T-cell (primary cell): ENCODE measurements around the gene ACTRT2. TPM values are rescaled to one million over a fixed set of nuclear protein-coding genes. Genes with fewer than 3 reads are reported as not detected.

Source experiments
- ATAC-seq, 4 experiments: fragments of 200-7000 bp in 3 of 4; fragments of 150-1000 bp in 1 of 4; cut with Tn5 transposase; replicated peaks in 1 of 4; 1 replicate in 3 of 4; 2 replicates in 1 of 4; pipeline ENCODE4 v1.10.0; 2021; ENCODE audit warnings: moderate library complexity in 3 of 4, mild to moderate bottlenecking in 2 of 4, moderate number of reproducible peaks in 1 of 4
- CTCF ChIA-PET, 2 donors: fragments of 300-600 bp; sonication (Branson Sonifier 250); formaldehyde crosslinking; loops; one replicate each; lab custom pipeline; 2022; ENCODE audit warnings: antibody characterized with exemption in 2 of 2; lab: Charles Lee
- POLR2A ChIA-PET, 2 donors: fragments of 300-600 bp; sonication (Branson Sonifier 250); formaldehyde crosslinking; loops; one replicate each; lab custom pipeline; 2022; ENCODE audit warnings: antibody characterized with exemption in 2 of 2; lab: Charles Lee
- DNase-seq, 35 experiments: peaks; one replicate each; pipeline versions ENCODE4 v3.0.0 to v3.0.0-alpha.2; 2013 to 2023
- H3K27ac ChIP-seq: one replicate; pipeline ENCODE4 v1.5.1; 2013; ENCODE audit warnings: low read length
- H3K27me3 ChIP-seq, 2 experiments: replicated peaks in 1 of 2; 1 replicate in 1 of 2; 2 replicates in 1 of 2; pipeline versions ENCODE4 v1.6.1 to v1.7.0; 2013; ENCODE audit warnings: low read length in 1 of 2, mixed read lengths in 1 of 2; ENCODE audit not compliant: control insufficient read depth in 2 of 2, insufficient read depth in 2 of 2; ENCODE audit errors: extremely low read depth in 1 of 2
- H3K36me3 ChIP-seq, 2 donors: 1 replicate in 1 of 2; 2 replicates in 1 of 2; pipeline versions ENCODE4 v1.6.1 to v1.7.0; 2013; ENCODE audit warnings: low read length in 1 of 2; ENCODE audit not compliant: control insufficient read depth in 2 of 2, insufficient read depth in 1 of 2; ENCODE audit errors: extremely low read depth in 1 of 2
- H3K4me1 ChIP-seq, 2 experiments: 1 replicate in 1 of 2; 2 replicates in 1 of 2; pipeline versions ENCODE4 v1.6.1 to v1.7.0; 2013; ENCODE audit warnings: low read length in 2 of 2, mixed read lengths in 1 of 2; ENCODE audit not compliant: insufficient read depth in 2 of 2, control insufficient read depth in 1 of 2; ENCODE audit errors: extremely low read depth in 1 of 2
- H3K4me3 ChIP-seq, 2 donors: 1 replicate in 1 of 2; 2 replicates in 1 of 2; pipeline versions ENCODE4 v1.5.1 to v1.7.0; 2013; ENCODE audit warnings: mild to moderate bottlenecking in 2 of 2, low read length in 1 of 2, moderate library complexity in 1 of 2; ENCODE audit not compliant: control insufficient read depth in 1 of 2; ENCODE audit errors: extremely low read depth in 1 of 2
- H3K9me3 ChIP-seq: 2 replicates; pipeline ENCODE4 v1.7.0; 2013
- H3K27ac Mint-ChIP-seq, 2 donors: one replicate each; pipeline ENCODE4 v1.8.0; 2020 to 2021; ENCODE audit warnings: mild to moderate bottlenecking in 2 of 2, mixed read lengths in 2 of 2
- H3K27me3 Mint-ChIP-seq, 2 donors: one replicate each; pipeline ENCODE4 v1.8.0; 2021 to 2022; ENCODE audit warnings: mixed read lengths in 2 of 2
- H3K36me3 Mint-ChIP-seq: one replicate; pipeline ENCODE4 v1.8.0; 2021; ENCODE audit warnings: mixed read lengths
- H3K4me1 Mint-ChIP-seq, 3 donors: one replicate each; pipeline ENCODE4 v1.8.0; 2020 to 2022; ENCODE audit warnings: mixed read lengths in 3 of 3, mild to moderate bottlenecking in 1 of 3
- H3K4me3 Mint-ChIP-seq, 3 donors: one replicate each; pipeline ENCODE4 v1.8.0; 2020 to 2022; ENCODE audit warnings: mild to moderate bottlenecking in 3 of 3, mixed read lengths in 3 of 3, moderate library complexity in 3 of 3
- H3K9me3 Mint-ChIP-seq, 3 donors: one replicate each; pipeline ENCODE4 v1.8.0; 2020 to 2022; ENCODE audit warnings: mixed read lengths in 3 of 3
- WGBS: methylation state at CpG from one replicate; pipeline ENCODE4 v1.1.5; 2013; ENCODE audit warnings: missing lambda C conversion rate; ENCODE audit not compliant: insufficient coverage; 5-methylcytosine and 5-hydroxymethylcytosine counted together
- total RNA-seq, 35 experiments: library from RNA in 6 of 35; stranded (reverse) in 6 of 35; fragments of 120-200 nt in 1 of 35; gene quantifications; one replicate each; pipeline versions ENCODE4 v1.2.1 to v1.2.4 and lab custom pipeline; 2013 to 2026

Gene ACTRT2
- total RNA-seq, 5 donors from 2014 or later (not counting 1 experiment from before 2014, with no cell fraction given): not detected

- Mint-ChIP-seq H3K36me3 (no peaks in the 10 kb centered on the region), H3K27me3 (peaks cover 0 to 13% of the 10 kb centered on the region in 2 donors), H3K27ac (no peak overlapping the region), H3K4me1 (no peaks in the 10 kb centered on the region), H3K9me3 (no peaks in the 10 kb centered on the region), H3K4me3 (no peak overlapping the region)
- POLR2A ChIA-PET: no interaction called here
- DNase-seq (no peak), ATAC-seq (no peak)
- Histone ChIP-seq H3K4me1 (no peaks in the 10 kb centered on the region), H3K4me3 (no peak overlapping the region), H3K9me3 (no peaks in the 10 kb centered on the region), H3K36me3 (no peaks in the 10 kb centered on the region), H3K27me3 (peaks cover 0 to 25% of the 10 kb centered on the region in 2 experiments), H3K27ac (no peak overlapping the region)
- CTCF ChIA-PET: no interaction called here
- WGBS: 77% methylated on average over 2 of the region's 5 CpGs
Observed at GRCh38 chr1:3061566-3061965, 40.3 kb downstream of the ACTRT2 start.

- peaks cover 0 to 18% of the 10 kb centered on the region in 2 donors for H3K27me3 Mint-ChIP-seq
- no peak overlapping the region for H3K27ac Mint-ChIP-seq
- Histone ChIP-seq H3K27ac (no peak overlapping the region), H3K36me3 (no peaks in the 10 kb centered on the region), H3K9me3 (no peaks in the 10 kb centered on the region), H3K4me3 (no peak overlapping the region), H3K27me3 (peaks cover 0 to 30% of the 10 kb centered on the region in 2 experiments), H3K4me1 (no peaks in the 10 kb centered on the region)
- DNase-seq (no peak), ATAC-seq (no peak)
- ChIA-PET POLR2A (no interaction called here), CTCF (no interaction called here)
- H3K4me1 Mint-ChIP-seq: no peaks in the 10 kb centered on the region
- H3K9me3 Mint-ChIP-seq: no peaks in the 10 kb centered on the region
- no peaks in the 10 kb centered on the region for H3K36me3 Mint-ChIP-seq
- no peak overlapping the region for H3K4me3 Mint-ChIP-seq
- 90% methylated on average over 16 of the region's 21 CpGs for WGBS
Observed at GRCh38 chr1:3061981-3062615, 40.8 kb downstream of the ACTRT2 start.

- ChIA-PET POLR2A (no interaction called here), CTCF (no interaction called here)
- Mint-ChIP-seq H3K36me3 (no peaks in the 10 kb centered on the region), H3K27ac (no peak overlapping the region), H3K4me1 (no peaks in the 10 kb centered on the region), H3K4me3 (no peak overlapping the region), H3K9me3 (no peaks in the 10 kb centered on the region), H3K27me3 (peaks cover 0 to 23% of the 10 kb centered on the region in 2 donors)
- no peaks in the 10 kb centered on the region for H3K4me1 ChIP-seq
- 93% methylated on average over 24 of the region's 50 CpGs for WGBS
- H3K27ac ChIP-seq: no peak overlapping the region
- no peak for ATAC-seq
- no peaks in the 10 kb centered on the region for H3K36me3 ChIP-seq
- H3K4me3 ChIP-seq: no peak overlapping the region
- DNase-seq: no peak
- no peaks in the 10 kb centered on the region for H3K9me3 ChIP-seq
- H3K27me3 ChIP-seq: peaks cover 0 to 37% of the 10 kb centered on the region in 2 experiments
Observed at GRCh38 chr1:3062616-3063378, 41.5 kb downstream of the ACTRT2 start.

GRCh38 chr1:3063379-3064295, 42.4 kb downstream of the ACTRT2 start:
- Histone ChIP-seq H3K4me3 (no peak overlapping the region), H3K9me3 (no peaks in the 10 kb centered on the region), H3K36me3 (no peaks in the 10 kb centered on the region), H3K27ac (no peak overlapping the region), H3K27me3 (peaks cover 0 to 42% of the 10 kb centered on the region in 2 experiments), H3K4me1 (peaks cover 0 to 4% of the 10 kb centered on the region in 2 experiments)
- CTCF ChIA-PET: no interaction called here
- 92% methylated on average over 87 of the region's 91 CpGs for WGBS
- H3K27me3 Mint-ChIP-seq: peaks cover 0 to 23% of the 10 kb centered on the region in 2 donors
- no peak overlapping the region for H3K27ac Mint-ChIP-seq
- no peak for DNase-seq
- H3K4me1 Mint-ChIP-seq: peaks cover 0 to 2% (median 0%) of the 10 kb centered on the region in 3 donors
- ATAC-seq: no peak
- no peaks in the 10 kb centered on the region for H3K36me3 Mint-ChIP-seq
- POLR2A ChIA-PET: no interaction called here
- no peaks in the 10 kb centered on the region for H3K9me3 Mint-ChIP-seq
- H3K4me3 Mint-ChIP-seq: no peak overlapping the region

GRCh38 chr1:3064296-3064850, 43.1 kb downstream of the ACTRT2 start:
- H3K4me3 Mint-ChIP-seq: no peak overlapping the region
- WGBS: 87% methylated on average over 17 of the region's 17 CpGs

GRCh38 chr1:3064901-3065300, 43.6 kb downstream of the ACTRT2 start:
- 78% methylated on average over 5 of the region's 9 CpGs for WGBS
- no peak for DNase-seq
- H3K4me3 ChIP-seq: no peak overlapping the region
- no peaks in the 10 kb centered on the region for H3K36me3 ChIP-seq
- peaks cover 4% of the 10 kb centered on the region in 2 experiments for H3K4me1 ChIP-seq
- Mint-ChIP-seq H3K36me3 (no peaks in the 10 kb centered on the region), H3K27ac (no peak overlapping the region), H3K27me3 (peaks cover 0 to 28% of the 10 kb centered on the region in 2 donors), H3K4me1 (peaks cover 0 to 5% (median 3%) of the 10 kb centered on the region in 3 donors), H3K9me3 (no peaks in the 10 kb centered on the region), H3K4me3 (no peak overlapping the region)
- H3K27me3 ChIP-seq: peaks cover 0 to 51% of the 10 kb centered on the region in 2 experiments
- ChIA-PET CTCF (no interaction called here), POLR2A (no interaction called here)
- H3K27ac ChIP-seq: no peak overlapping the region
- ATAC-seq: no peak
- no peaks in the 10 kb centered on the region for H3K9me3 ChIP-seq

More at GRCh38 chr1:3064296-3064850, 43.1 kb downstream of the ACTRT2 start:
- Histone ChIP-seq H3K36me3 (no peaks in the 10 kb centered on the region), H3K27me3 (peaks cover 0 to 47% of the 10 kb centered on the region in 2 experiments), H3K27ac (no peak overlapping the region), H3K9me3 (no peaks in the 10 kb centered on the region), H3K4me1 (peaks cover 4% of the 10 kb centered on the region in 2 experiments), H3K4me3 (no peak overlapping the region)
- Mint-ChIP-seq H3K4me1 (peaks cover 0 to 5% (median 3%) of the 10 kb centered on the region in 3 donors), H3K9me3 (no peaks in the 10 kb centered on the region), H3K27ac (no peak overlapping the region), H3K27me3 (peaks cover 0 to 28% of the 10 kb centered on the region in 2 donors), H3K36me3 (no peaks in the 10 kb centered on the region)
- ChIA-PET POLR2A (no interaction called here), CTCF (no interaction called here)
- ATAC-seq: no peak
- no peak for DNase-seq
